NCI-H510A treated with DMSO at 0.1 percent for 48 hours (cell line): Measurements from ENCODE around the gene NLRC3.

Experiments
- DNase-seq: peaks from one replicate; lab custom pipeline; 2025; lab: John Stamatoyannopoulos, UW

Gene NLRC3

GRCh38 chr16:3578610-3579551 lies 1.7 kb upstream of the NLRC3 start:
- no peak for DNase-seq

GRCh38 chr16:3578121-3578520 lies 918 bp upstream of the NLRC3 start:
- DNase-seq: no peak

GRCh38 chr16:3576211-3576610 lies 992 bp downstream of the NLRC3 start:
- DNase-seq: no peak

GRCh38 chr16:3575491-3575890 lies 1.7 kb downstream of the NLRC3 start:
- no peak for DNase-seq

- no peak for DNase-seq
Observed at GRCh38 chr16:3574195-3574594, 3.0 kb downstream of the NLRC3 start.

- no peak for DNase-seq
Observed at GRCh38 chr16:3573146-3573815, 3.9 kb downstream of the NLRC3 start.

GRCh38 chr16:3570420-3571062 lies 6.7 kb downstream of the NLRC3 start:
- DNase-seq: no peak

GRCh38 chr16:3569851-3570250 lies 7.4 kb downstream of the NLRC3 start:
- no peak for DNase-seq

GRCh38 chr16:3566990-3567389 lies 10.2 kb downstream of the NLRC3 start:
- DNase-seq: no peak

GRCh38 chr16:3564889-3565141 lies 12.4 kb downstream of the NLRC3 start:
- no peak for DNase-seq

GRCh38 chr16:3564130-3564888 lies 12.9 kb downstream of the NLRC3 start:
- no peak for DNase-seq

GRCh38 chr16:3562914-3563480 lies 14.2 kb downstream of the NLRC3 start:
- DNase-seq: no peak

GRCh38 chr16:3561626-3562025 lies 15.6 kb downstream of the NLRC3 start:
- DNase-seq: no peak

GRCh38 chr16:3554351-3554928 lies 22.8 kb downstream of the NLRC3 start:
- no peak for DNase-seq

GRCh38 chr16:3553138-3553923 lies 23.9 kb downstream of the NLRC3 start:
- DNase-seq: no peak

GRCh38 chr16:3550851-3551847 lies 26.1 kb downstream of the NLRC3 start:
- DNase-seq: no peak

- DNase-seq: no peak
Observed at GRCh38 chr16:3549906-3550305, 27.3 kb downstream of the NLRC3 start.

GRCh38 chr16:3548859-3549258 lies 28.3 kb downstream of the NLRC3 start:
- no peak for DNase-seq

GRCh38 chr16:3548445-3548844 lies 28.8 kb downstream of the NLRC3 start:
- DNase-seq: no peak
